Activated naive CD4-positive, alpha-beta T cell treated with anti-CD3 and anti-CD28 coated beads, Interleukin-2, amount 50 U/mL, for 24 hours (primary cell): ENCODE measurements around the gene API5.

Experiments used
- H3K27ac Mint-ChIP-seq: one replicate; pipeline ENCODE4 v1.8.0; 2021; ENCODE audit warnings: mild to moderate bottlenecking, mixed read lengths
- H3K27me3 Mint-ChIP-seq: one replicate; pipeline ENCODE4 v1.8.0; 2021; ENCODE audit warnings: mixed read lengths
- H3K36me3 Mint-ChIP-seq: one replicate; pipeline ENCODE4 v1.8.0; 2021; ENCODE audit warnings: mixed read lengths
- H3K4me1 Mint-ChIP-seq: one replicate; pipeline ENCODE4 v1.8.0; 2021; ENCODE audit warnings: mixed read lengths
- H3K4me3 Mint-ChIP-seq: one replicate; pipeline ENCODE4 v1.8.0; 2021; ENCODE audit warnings: mild to moderate bottlenecking, mixed read lengths
- H3K9me3 Mint-ChIP-seq: one replicate; pipeline ENCODE4 v1.8.0; 2021; ENCODE audit warnings: mixed read lengths

API5 gene

GRCh38 chr11:43311791-43312607, at the start of gene API5:
API5 (plus strand) TSS chr11:43311996; CDS start chr11:43312128, 132 bp downstream.
- Mint-ChIP-seq H3K27ac (peak within 1 kb of the TSS; percentile 96), H3K9me3 (no peaks in the 10 kb centered on the region), H3K36me3 (peaks cover 1% of the 10 kb centered on the region), H3K4me3 (peak within 1 kb of the TSS; percentile 99), H3K4me1 (peaks cover 51% of the 10 kb centered on the region), H3K27me3 (no peaks in the 10 kb centered on the region)

- Mint-ChIP-seq H3K27me3 (peaks cover 12% of the 10 kb centered on the region), H3K9me3 (no peaks in the 10 kb centered on the region), H3K36me3 (no peaks in the 10 kb centered on the region), H3K27ac (no peak overlapping the region), H3K4me1 (no peaks in the 10 kb centered on the region), H3K4me3 (no peak overlapping the region)
Observed at GRCh38 chr11:43267856-43268580, 43.8 kb upstream of the API5 start.

- Mint-ChIP-seq H3K4me3 (no peak overlapping the region), H3K27ac (no peak overlapping the region), H3K36me3 (no peaks in the 10 kb centered on the region), H3K27me3 (peaks cover 12% of the 10 kb centered on the region), H3K4me1 (no peaks in the 10 kb centered on the region), H3K9me3 (no peaks in the 10 kb centered on the region)
Observed at GRCh38 chr11:43268786-43269185, 43.0 kb upstream of the API5 start.

- peaks cover 12% of the 10 kb centered on the region for H3K27me3 Mint-ChIP-seq
- H3K36me3 Mint-ChIP-seq = no peaks in the 10 kb centered on the region
- no peaks in the 10 kb centered on the region for H3K9me3 Mint-ChIP-seq
- no peak overlapping the region for H3K4me3 Mint-ChIP-seq
- H3K4me1 Mint-ChIP-seq = no peaks in the 10 kb centered on the region
- no peak overlapping the region for H3K27ac Mint-ChIP-seq
Observed at GRCh38 chr11:43269254-43269918, 42.4 kb upstream of the API5 start.

GRCh38 chr11:43270468-43270867, 41.3 kb upstream of the API5 start:
- no peak overlapping the region for H3K27ac Mint-ChIP-seq
- no peaks in the 10 kb centered on the region for H3K9me3 Mint-ChIP-seq
- H3K27me3 Mint-ChIP-seq = peaks cover 10% of the 10 kb centered on the region
- no peak overlapping the region for H3K4me3 Mint-ChIP-seq
- H3K36me3 Mint-ChIP-seq = no peaks in the 10 kb centered on the region
- no peaks in the 10 kb centered on the region for H3K4me1 Mint-ChIP-seq

- Mint-ChIP-seq H3K36me3 (no peaks in the 10 kb centered on the region), H3K4me1 (no peaks in the 10 kb centered on the region), H3K9me3 (no peaks in the 10 kb centered on the region), H3K27ac (no peak overlapping the region), H3K27me3 (peaks cover 6% of the 10 kb centered on the region), H3K4me3 (no peak overlapping the region)
Observed at GRCh38 chr11:43278193-43278956, 33.4 kb upstream of the API5 start.

GRCh38 chr11:43282607-43283440, 29.0 kb upstream of the API5 start:
- Mint-ChIP-seq H3K27ac (no peak overlapping the region), H3K4me1 (no peaks in the 10 kb centered on the region)

GRCh38 chr11:43285826-43286225, 26.0 kb upstream of the API5 start:
- Mint-ChIP-seq H3K27ac (no peak overlapping the region), H3K9me3 (no peaks in the 10 kb centered on the region), H3K36me3 (no peaks in the 10 kb centered on the region), H3K4me3 (no peak overlapping the region), H3K27me3 (peaks cover 8% of the 10 kb centered on the region), H3K4me1 (no peaks in the 10 kb centered on the region)

More at GRCh38 chr11:43282607-43283440, 29.0 kb upstream of the API5 start:
- peaks cover 9% of the 10 kb centered on the region for H3K27me3 Mint-ChIP-seq
- H3K4me3 Mint-ChIP-seq = no peak overlapping the region
- no peaks in the 10 kb centered on the region for H3K9me3 Mint-ChIP-seq
- no peaks in the 10 kb centered on the region for H3K36me3 Mint-ChIP-seq

- Mint-ChIP-seq H3K27ac (no peak overlapping the region), H3K36me3 (peaks cover 1% of the 10 kb centered on the region), H3K4me3 (no peak overlapping the region), H3K27me3 (peaks cover 10% of the 10 kb centered on the region), H3K4me1 (no peaks in the 10 kb centered on the region), H3K9me3 (peaks cover 8% of the 10 kb centered on the region)
Observed at GRCh38 chr11:43289368-43289767, 22.4 kb upstream of the API5 start.

- Mint-ChIP-seq H3K27ac (no peak overlapping the region), H3K9me3 (peaks cover 11% of the 10 kb centered on the region), H3K4me1 (no peaks in the 10 kb centered on the region), H3K4me3 (no peak overlapping the region), H3K36me3 (no peaks in the 10 kb centered on the region), H3K27me3 (peaks cover 8% of the 10 kb centered on the region)
Observed at GRCh38 chr11:43298397-43298796, 13.4 kb upstream of the API5 start.

- Mint-ChIP-seq H3K9me3 (no peaks in the 10 kb centered on the region), H3K27ac (peak overlapping the region; percentile 35), H3K4me3 (peak overlapping the region; percentile 4), H3K36me3 (peaks cover 3% of the 10 kb centered on the region), H3K4me1 (peaks cover 58% of the 10 kb centered on the region), H3K27me3 (no peaks in the 10 kb centered on the region)
Observed at GRCh38 chr11:43315966-43316365, 4.2 kb downstream of the API5 start.

- peak overlapping the region; percentile 47 for H3K4me3 Mint-ChIP-seq
- H3K9me3 Mint-ChIP-seq = no peaks in the 10 kb centered on the region
- H3K27ac Mint-ChIP-seq = no peak overlapping the region
- H3K27me3 Mint-ChIP-seq = no peaks in the 10 kb centered on the region
- H3K36me3 Mint-ChIP-seq = peaks cover 3% of the 10 kb centered on the region
- H3K4me1 Mint-ChIP-seq = peaks cover 56% of the 10 kb centered on the region
Observed at GRCh38 chr11:43316451-43316850, 4.7 kb downstream of the API5 start.

GRCh38 chr11:43327987-43328386, 16.2 kb downstream of the API5 start:
- H3K4me3 Mint-ChIP-seq = no peak overlapping the region
- H3K4me1 Mint-ChIP-seq = no peaks in the 10 kb centered on the region
- H3K27ac Mint-ChIP-seq = no peak overlapping the region
- H3K27me3 Mint-ChIP-seq = no peaks in the 10 kb centered on the region
- H3K9me3 Mint-ChIP-seq = no peaks in the 10 kb centered on the region
- H3K36me3 Mint-ChIP-seq = peaks cover 17% of the 10 kb centered on the region

GRCh38 chr11:43328482-43328881, 16.7 kb downstream of the API5 start:
- H3K27me3 Mint-ChIP-seq = no peaks in the 10 kb centered on the region
- H3K36me3 Mint-ChIP-seq = peaks cover 18% of the 10 kb centered on the region
- no peaks in the 10 kb centered on the region for H3K4me1 Mint-ChIP-seq
- H3K4me3 Mint-ChIP-seq = no peak overlapping the region
- H3K27ac Mint-ChIP-seq = no peak overlapping the region
- no peaks in the 10 kb centered on the region for H3K9me3 Mint-ChIP-seq
